ENCODE measurements around the gene EPHA1. TPM values are rescaled to one million over a fixed set of nuclear protein-coding genes. Genes with fewer than 3 reads are reported as not detected.

Gene EPHA1
- total and polyA plus RNA-seq, 2 of the 4 experiments (the other 2 are of a cell fraction) = 0.10 TPM; not detected in 1

- H3K9ac ChIP-seq (ENCODE audit: low read depth, low read length) = no peak overlapping the region
- 0 out of 2 replicates have a peak, but pooled peaks cover 2% of the 10 kb centered on the region for H3K9me1 ChIP-seq (ENCODE audit: insufficient read depth, low read length)
- no peaks in the 10 kb centered on the region for H3K36me3 ChIP-seq (ENCODE audit: control insufficient read depth, insufficient read depth, low read length)
- H3K18ac ChIP-seq (ENCODE audit: low read depth, low read length) = no peak overlapping the region
- H2AK5ac ChIP-seq (ENCODE audit: low read depth, low read length) = peak overlapping the region; percentile 51; the same call in 1 of the 2 replicates
- intact Hi-C loops (cut with micrococcal nuclease) (loop anchor here (2.0 kb wide), 1 partner anchor 17 kb away; no protein-coding TSS in a partner anchor), in situ Hi-C loops (cut with MboI; ENCODE audit: low sequenced_read_pairs) (no loop called here), dilution Hi-C loops (cut with HindIII; ENCODE audit: low sequenced_read_pairs, unreplicated experiment) (no loop called here)
- no peaks in the 10 kb centered on the region for H3K9me3 ChIP-seq (ENCODE audit: control insufficient read depth, insufficient read depth, low read length)
- no peak overlapping the region for H3K56ac ChIP-seq (ENCODE audit: extremely low read depth, insufficient read depth, low read length)
- no peak overlapping the region for H3K4me2 ChIP-seq (ENCODE audit: low read depth, low read length)
- no peaks in the 10 kb centered on the region for H3K79me1 ChIP-seq (ENCODE audit: low read depth in 1 of 2, low read length in 2 of 2)
- no peak overlapping the region for H4K91ac ChIP-seq (ENCODE audit: insufficient read depth, low read depth, low read length)
- no peak overlapping the region for H3K14ac ChIP-seq (replicated peaks; ENCODE audit: low read depth, low read length)
- H3K4me3 ChIP-seq (ENCODE audit: insufficient read depth, low read depth, low read length) = no peak overlapping the region
- H2BK120ac ChIP-seq (ENCODE audit: low read depth, low read length) = no peak overlapping the region
- no peak overlapping the region for H4K5ac ChIP-seq (ENCODE audit: low read depth, low read length)
- CTCF ChIA-PET = no interaction called here
- no peak overlapping the region for H4K8ac ChIP-seq (ENCODE audit: low read depth in 2 of 2, low read length in 2 of 2)
- no peak overlapping the region for H2AK9ac ChIP-seq (replicated peaks; ENCODE audit: low read depth, low read length, poor library complexity)
- no peak overlapping the region for H3K23ac ChIP-seq (ENCODE audit: low read depth, low read length)
- H2AFZ ChIP-seq (replicated peaks; ENCODE audit: low read length, poor library complexity) = no peak overlapping the region
- H4K20me1 ChIP-seq (ENCODE audit: insufficient read depth, low read length) = no peaks in the 10 kb centered on the region
- no peak for TF ChIP-seq CTCF (conservative IDR thresholded peaks at IDR 0.05; ENCODE audit: low read depth, low read length)
- TF ChIP-seq RFX5 (IDR thresholded peaks at IDR 0.05; ENCODE audit: low read depth, low read length) = no peak
- no peak for TF ChIP-seq POLR2A (IDR thresholded peaks at IDR 0.05; ENCODE audit: low read depth, low read length)
- TF ChIP-seq MAZ (IDR thresholded peaks at IDR 0.05; ENCODE audit: borderline replicate concordance, low read depth, low read length) = no peak
- no peak for TF ChIP-seq ELK1 (IDR thresholded peaks at IDR 0.05; ENCODE audit: borderline replicate concordance, low read depth, low read length)
- TF ChIP-seq BHLHE40 (IDR thresholded peaks at IDR 0.05; ENCODE audit: low read depth, low read length) = no peak
- no peak for TF ChIP-seq CHD1 (IDR thresholded peaks at IDR 0.05; ENCODE audit: low read depth, low read length)
- no peak for TF ChIP-seq RCOR1 (IDR thresholded peaks at IDR 0.05; ENCODE audit: insufficient replicate concordance, low read length)
- no peak for TF ChIP-seq RAD21 (IDR thresholded peaks at IDR 0.05; ENCODE audit: low read length)
- TF ChIP-seq CEBPB (IDR thresholded peaks at IDR 0.05; ENCODE audit: low read depth, low read length) = no peak
- no peak for TF ChIP-seq FOS (IDR thresholded peaks at IDR 0.05; ENCODE audit: low read depth, low read length)
- TF ChIP-seq SMC3 (IDR thresholded peaks at IDR 0.05; ENCODE audit: low read depth, low read length) = no peak
- TF ChIP-seq MXI1 (IDR thresholded peaks at IDR 0.05; ENCODE audit: borderline replicate concordance, low read depth, low read length) = no peak
- TF ChIP-seq MAFK (IDR thresholded peaks at IDR 0.05; ENCODE audit: low read depth, low read length) = no peak
- no peak for TF ChIP-seq USF2 (IDR thresholded peaks at IDR 0.05; ENCODE audit: low read depth, low read length)
- no peak for TF ChIP-seq NFE2L2 (IDR thresholded peaks at IDR 0.05; ENCODE audit: low read depth, low read length)
- no peak overlapping the region for H2BK5ac ChIP-seq (ENCODE audit: low read depth, low read length, poor library complexity, severe bottlenecking)
- peak overlapping the region; percentile 47; the same call in 1 of the 2 replicates for H2BK20ac ChIP-seq (ENCODE audit: low read depth, low read length)
- ATAC-seq (ENCODE audit: low read depth) (no peak), DNase-seq (no peak)
- no peak overlapping the region for H3K27ac ChIP-seq (ENCODE audit: insufficient read depth, low read length)
- no TSS peak for BruUV-seq (replicated peaks)
- POLR2A ChIA-PET (ENCODE audit: unreplicated experiment) = no interaction called here
- no CpG with 5 or more reads among the region's 1 CpG for WGBS, 2 experiments (ENCODE audit: extremely low coverage in 2 of 2, insufficient read length in 1 of 2)
- H3K4me1 ChIP-seq (ENCODE audit: control insufficient read depth, insufficient read depth, low read length) = peaks cover 3% of the 10 kb centered on the region; the same call in 1 of the 2 replicates
- no peak overlapping the region for H3K4ac ChIP-seq (ENCODE audit: low read depth, low read length)
- H3K27me3 ChIP-seq (ENCODE audit: control insufficient read depth, insufficient read depth, low read length) = peaks cover 2% of the 10 kb centered on the region; the same call in 1 of the 2 replicates
- H2BK15ac ChIP-seq (ENCODE audit: low read depth, low read length) = no peak overlapping the region
Observed at GRCh38 chr7:143451746-143452145, 43.1 kb upstream of the EPHA1 start.

Measured in IMR-90 (cell line).